ENCODE results near the gene ANKIB1.
"Not testable (repeated sequence)": the region's sequence is repeated elsewhere in the genome, so short reads cannot be mapped to it uniquely, and the experiment has no call there.

The ANKIB1 gene

DNA sequence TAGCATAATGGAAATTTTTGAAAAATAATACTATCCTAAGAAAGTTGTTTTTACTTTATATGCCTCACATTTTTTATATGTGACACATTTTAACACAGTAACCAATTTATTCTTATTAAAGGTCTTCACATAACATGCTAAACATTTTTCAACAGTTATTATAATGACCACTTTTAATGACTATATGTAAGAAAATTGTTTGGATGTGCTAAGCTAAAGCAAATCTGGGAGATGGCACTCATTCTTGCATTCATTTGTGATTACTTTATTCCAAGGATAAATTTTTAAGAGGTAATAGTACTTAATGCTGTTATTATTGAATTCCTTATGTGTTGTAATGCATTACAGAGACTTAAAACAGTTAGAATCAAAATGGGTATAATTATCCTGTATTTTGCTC is 88.1 kb downstream of the ANKIB1 start:
- Histone ChIP-seq H3K9me3 (ENCODE audit: control insufficient read depth in 1 of 2, low read length in 2 of 2) (no peaks in the 10 kb centered on the region), H3K4me3 (ENCODE audit: low read depth in 1 of 2, low read length in 2 of 2) (no peak overlapping the region), H3K4me1 (ENCODE audit: control insufficient read depth in 1 of 2, insufficient read depth in 2 of 2, low read length in 2 of 2) (no peaks in the 10 kb centered on the region), H3K27ac (ENCODE audit: low read length) (no peak overlapping the region), H3K36me3 (ENCODE audit: control insufficient read depth in 1 of 2, insufficient read depth in 2 of 2, low read length in 2 of 2) (peaks cover 3 to 22% of the 10 kb centered on the region in 2 donors), H3K27me3 (ENCODE audit: low read depth, low read length) (no peaks in the 10 kb centered on the region)

GRCh38 chr7:92335574-92335973 is 89.8 kb downstream of the ANKIB1 start:
- Histone ChIP-seq H3K9me3 (ENCODE audit: control insufficient read depth in 1 of 2, low read length in 2 of 2) (no peaks in the 10 kb centered on the region), H3K4me1 (ENCODE audit: control insufficient read depth in 1 of 2, insufficient read depth in 2 of 2, low read length in 2 of 2) (no peaks in the 10 kb centered on the region), H3K36me3 (ENCODE audit: control insufficient read depth in 1 of 2, insufficient read depth in 2 of 2, low read length in 2 of 2) (peaks cover 3 to 22% of the 10 kb centered on the region in 2 donors), H3K27ac (ENCODE audit: low read length) (no peak overlapping the region), H3K27me3 (ENCODE audit: low read depth, low read length) (no peaks in the 10 kb centered on the region), H3K4me3 (ENCODE audit: low read depth in 1 of 2, low read length in 2 of 2) (no peak overlapping the region)

DNA sequence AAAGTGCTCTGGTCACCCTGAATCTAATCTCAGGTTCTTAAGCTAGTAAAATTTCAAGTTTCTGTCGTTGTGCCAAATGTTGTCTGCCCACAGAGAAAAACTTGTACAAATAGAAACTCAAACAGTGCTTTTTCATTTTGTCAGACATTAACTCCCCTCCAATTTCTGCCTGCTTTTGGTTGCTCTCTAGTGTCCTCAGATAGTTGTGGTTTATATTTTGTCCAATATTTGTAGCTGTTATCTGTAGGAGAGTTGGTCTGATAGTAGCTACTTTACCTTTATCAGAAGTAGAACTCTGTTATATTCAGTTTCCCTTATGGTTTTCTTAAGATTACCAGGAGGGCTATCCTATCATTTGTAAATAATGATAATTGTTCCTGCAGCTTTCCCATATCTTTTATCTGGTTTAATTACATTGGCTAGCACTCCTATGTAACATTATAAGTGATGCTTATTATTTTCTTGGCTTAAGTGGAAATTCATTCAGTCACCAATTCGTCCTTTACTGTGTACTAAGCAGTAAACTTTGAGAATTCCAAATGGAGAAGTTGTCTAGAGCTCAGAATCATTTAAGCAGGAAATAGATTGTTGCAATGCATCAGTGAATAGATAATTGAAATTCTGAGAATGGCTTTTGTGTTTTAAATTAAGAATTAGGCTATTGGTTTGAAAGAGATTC is 91.0 kb downstream of the ANKIB1 start:
- Histone ChIP-seq H3K27me3 (ENCODE audit: low read depth, low read length) (no peaks in the 10 kb centered on the region), H3K9me3 (ENCODE audit: control insufficient read depth in 1 of 2, low read length in 2 of 2) (no peaks in the 10 kb centered on the region), H3K27ac (ENCODE audit: low read length) (no peak overlapping the region), H3K4me3 (ENCODE audit: low read depth in 1 of 2, low read length in 2 of 2) (no peak overlapping the region), H3K36me3 (ENCODE audit: control insufficient read depth in 1 of 2, insufficient read depth in 2 of 2, low read length in 2 of 2) (peaks cover 3 to 22% of the 10 kb centered on the region in 2 donors), H3K4me1 (ENCODE audit: control insufficient read depth in 1 of 2, insufficient read depth in 2 of 2, low read length in 2 of 2) (no peaks in the 10 kb centered on the region)

- Histone ChIP-seq H3K27ac (ENCODE audit: low read length) (no peak overlapping the region), H3K36me3 (ENCODE audit: control insufficient read depth in 1 of 2, insufficient read depth in 2 of 2, low read length in 2 of 2) (peaks cover 3 to 16% of the 10 kb centered on the region in 2 donors), H3K4me3 (ENCODE audit: low read depth in 1 of 2, low read length in 2 of 2) (no peak overlapping the region), H3K27me3 (ENCODE audit: low read depth, low read length) (no peaks in the 10 kb centered on the region), H3K9me3 (ENCODE audit: control insufficient read depth in 1 of 2, low read length in 2 of 2) (no peaks in the 10 kb centered on the region), H3K4me1 (ENCODE audit: control insufficient read depth in 1 of 2, insufficient read depth in 2 of 2, low read length in 2 of 2) (no peaks in the 10 kb centered on the region)
These were observed 94.2 kb downstream of the ANKIB1 start for GRCh38 chr7:92340016-92340415.

DNA sequence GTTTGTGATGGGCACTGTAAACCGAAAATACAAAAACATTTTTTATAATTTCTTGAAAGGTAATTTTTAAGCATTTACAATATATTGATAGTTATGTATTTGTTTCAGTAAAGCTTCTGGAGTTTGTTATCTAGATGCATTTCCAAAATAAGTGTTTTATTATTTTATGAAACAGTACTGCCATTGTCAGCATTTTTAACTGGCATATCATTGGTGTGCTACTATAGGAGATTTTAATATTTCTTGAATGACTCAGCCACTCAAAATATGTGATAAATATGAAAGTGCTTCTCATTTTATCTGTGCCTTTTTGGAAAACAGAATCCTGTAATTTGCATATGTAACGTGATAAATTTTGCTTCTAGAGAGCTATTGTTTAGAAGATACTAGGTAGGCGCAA is 97.9 kb downstream of the ANKIB1 start:
- Histone ChIP-seq H3K36me3 (ENCODE audit: control insufficient read depth in 1 of 2, insufficient read depth in 2 of 2, low read length in 2 of 2) (peaks cover 3 to 15% of the 10 kb centered on the region in 2 donors), H3K9me3 (ENCODE audit: control insufficient read depth in 1 of 2, low read length in 2 of 2) (no peaks in the 10 kb centered on the region), H3K4me1 (ENCODE audit: control insufficient read depth in 1 of 2, insufficient read depth in 2 of 2, low read length in 2 of 2) (no peaks in the 10 kb centered on the region), H3K4me3 (ENCODE audit: low read depth in 1 of 2, low read length in 2 of 2) (no peak overlapping the region), H3K27ac (ENCODE audit: low read length) (no peak overlapping the region), H3K27me3 (ENCODE audit: low read depth, low read length) (no peaks in the 10 kb centered on the region)

DNA sequence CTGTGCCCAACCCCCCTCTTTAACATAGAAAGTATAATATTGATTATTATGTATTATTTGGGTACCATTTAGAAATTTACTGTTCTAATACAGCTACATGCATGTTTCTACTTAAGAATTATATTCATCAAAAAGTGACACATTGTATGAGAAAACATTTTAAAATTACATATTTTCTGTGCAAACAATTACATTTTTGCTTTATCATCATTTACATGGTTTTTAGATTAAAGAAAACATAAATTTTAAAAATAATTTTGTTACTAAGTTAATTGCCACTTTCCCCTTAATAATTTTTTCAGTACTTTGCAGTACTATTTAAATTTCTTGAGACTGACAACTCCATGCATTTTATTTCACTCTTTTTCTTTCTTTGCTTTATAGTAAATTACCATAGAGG is 106.2 kb downstream of the ANKIB1 start:
- Histone ChIP-seq H3K4me3 (ENCODE audit: low read depth in 1 of 2, low read length in 2 of 2) (no peak overlapping the region), H3K36me3 (ENCODE audit: control insufficient read depth in 1 of 2, insufficient read depth in 2 of 2, low read length in 2 of 2) (peaks cover 13% of the 10 kb centered on the region in 2 donors), H3K27ac (ENCODE audit: low read length) (no peak overlapping the region), H3K27me3 (ENCODE audit: low read depth, low read length) (no peaks in the 10 kb centered on the region), H3K4me1 (ENCODE audit: control insufficient read depth in 1 of 2, insufficient read depth in 2 of 2, low read length in 2 of 2) (no peaks in the 10 kb centered on the region), H3K9me3 (ENCODE audit: control insufficient read depth in 1 of 2, low read length in 2 of 2) (no peaks in the 10 kb centered on the region)

GRCh38 chr7:92354214-92354613 is 108.4 kb downstream of the ANKIB1 start:
- no peaks in the 10 kb centered on the region for H3K9me3 ChIP-seq (ENCODE audit: control insufficient read depth in 1 of 2, low read length in 2 of 2)
- H3K36me3 ChIP-seq (ENCODE audit: control insufficient read depth in 1 of 2, insufficient read depth in 2 of 2, low read length in 2 of 2), result peaks cover 13 to 20% of the 10 kb centered on the region in 2 donors
- H3K4me3 ChIP-seq (ENCODE audit: low read depth in 1 of 2, low read length in 2 of 2), result no peak overlapping the region
- no peaks in the 10 kb centered on the region for H3K4me1 ChIP-seq (ENCODE audit: control insufficient read depth in 1 of 2, insufficient read depth in 2 of 2, low read length in 2 of 2)
- no peak overlapping the region for H3K27ac ChIP-seq (ENCODE audit: low read length)
- H3K27me3 ChIP-seq (ENCODE audit: low read depth, low read length), result no peaks in the 10 kb centered on the region

- H3K27me3 ChIP-seq (ENCODE audit: low read depth, low read length), result no peaks in the 10 kb centered on the region
- no peaks in the 10 kb centered on the region for H3K9me3 ChIP-seq (ENCODE audit: control insufficient read depth in 1 of 2, low read length in 2 of 2)
- no peak overlapping the region for H3K4me3 ChIP-seq (ENCODE audit: low read depth in 1 of 2, low read length in 2 of 2)
- H3K36me3 ChIP-seq (ENCODE audit: control insufficient read depth in 1 of 2, insufficient read depth in 2 of 2, low read length in 2 of 2), result peaks cover 10 to 21% of the 10 kb centered on the region in 2 donors
- no peak overlapping the region for H3K27ac ChIP-seq (ENCODE audit: low read length)
- H3K4me1 ChIP-seq (ENCODE audit: control insufficient read depth in 1 of 2, insufficient read depth in 2 of 2, low read length in 2 of 2), result no peaks in the 10 kb centered on the region
These were observed 110.6 kb downstream of the ANKIB1 start for GRCh38 chr7:92356406-92356805.

DNA sequence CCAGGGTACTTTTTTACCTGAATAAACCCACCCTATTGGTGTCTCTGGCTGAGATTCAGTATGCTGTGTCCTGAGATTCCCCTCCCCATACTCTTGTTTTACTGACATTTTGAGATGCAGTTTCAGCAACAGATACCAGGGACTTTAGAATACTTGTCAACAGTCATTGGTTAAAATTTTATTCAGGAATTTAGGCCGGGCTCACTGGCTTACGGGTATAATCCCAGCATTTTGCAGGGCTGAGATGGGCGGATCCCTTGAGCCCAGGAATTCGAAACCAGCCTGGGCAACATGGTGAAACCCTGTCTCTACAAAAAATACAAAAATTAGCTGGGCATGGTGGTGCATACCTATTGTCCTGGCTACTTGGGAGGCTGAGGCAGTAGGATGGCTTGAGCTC is 111.5 kb downstream of the ANKIB1 start:
- H3K27ac ChIP-seq (ENCODE audit: low read length), result no peak overlapping the region
- no peaks in the 10 kb centered on the region for H3K4me1 ChIP-seq (ENCODE audit: control insufficient read depth in 1 of 2, insufficient read depth in 2 of 2, low read length in 2 of 2)
- H3K36me3 ChIP-seq (ENCODE audit: control insufficient read depth in 1 of 2, insufficient read depth in 2 of 2, low read length in 2 of 2), result peaks cover 14 to 24% of the 10 kb centered on the region in 2 donors

DNA sequence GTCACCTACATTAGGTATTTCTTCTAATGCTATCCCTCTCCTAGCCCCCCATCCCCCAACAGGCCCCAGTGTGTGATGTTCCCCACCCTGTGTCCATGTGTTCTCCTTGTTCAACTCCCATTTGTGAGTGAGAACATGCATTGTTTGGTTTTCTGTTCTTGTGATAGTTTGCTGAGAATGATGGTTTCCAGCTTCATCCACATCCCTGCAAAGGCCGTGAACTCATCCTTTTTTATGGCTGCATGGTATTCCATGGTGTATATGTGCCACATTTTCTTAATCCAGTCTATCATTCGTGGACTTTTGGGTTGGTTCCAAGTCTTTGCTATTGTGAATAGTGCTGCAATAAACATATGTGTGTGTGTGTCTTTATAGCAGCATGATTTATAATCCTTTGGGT is 113.4 kb downstream of the ANKIB1 start:
- H3K4me1 ChIP-seq (ENCODE audit: control insufficient read depth in 1 of 2, insufficient read depth in 2 of 2, low read length in 2 of 2); H3K9me3 ChIP-seq (ENCODE audit: control insufficient read depth in 1 of 2, low read length in 2 of 2); H3K27ac ChIP-seq (ENCODE audit: low read length); H3K4me3 ChIP-seq (ENCODE audit: low read depth in 1 of 2, low read length in 2 of 2); H3K27me3 ChIP-seq (ENCODE audit: low read depth, low read length): not testable (repeated sequence)
- peaks cover 13 to 25% of the 10 kb centered on the region in 2 donors for H3K36me3 ChIP-seq (ENCODE audit: control insufficient read depth in 1 of 2, insufficient read depth in 2 of 2, low read length in 2 of 2)

More for the DNA sequence above, 111.5 kb downstream of the ANKIB1 start:
- H3K27me3 ChIP-seq (ENCODE audit: low read depth, low read length), result no peaks in the 10 kb centered on the region
- H3K9me3 ChIP-seq (ENCODE audit: control insufficient read depth in 1 of 2, low read length in 2 of 2), result no peaks in the 10 kb centered on the region
- H3K4me3 ChIP-seq (ENCODE audit: low read depth in 1 of 2, low read length in 2 of 2), result no peak overlapping the region

DNA sequence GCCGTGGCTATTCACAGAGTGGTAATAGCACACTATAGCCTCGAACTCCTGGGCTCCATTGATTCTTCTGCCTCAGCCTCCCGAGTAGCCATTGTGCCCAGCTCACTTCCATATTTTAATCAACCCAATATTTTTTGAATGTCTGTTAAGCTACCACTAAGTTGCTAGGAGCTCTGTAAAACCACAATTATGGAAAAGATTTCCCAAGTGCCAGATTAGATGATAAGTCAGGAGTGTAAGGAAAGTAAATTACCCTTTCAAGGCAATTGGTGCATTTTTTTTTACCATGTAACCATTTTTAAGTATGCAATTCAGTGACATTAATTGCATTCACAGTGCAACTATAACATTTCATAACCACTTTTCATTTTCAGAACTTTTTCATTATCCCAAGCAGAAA is 114.0 kb downstream of the ANKIB1 start:
- H3K36me3 ChIP-seq (ENCODE audit: control insufficient read depth in 1 of 2, insufficient read depth in 2 of 2, low read length in 2 of 2), result peaks cover 13 to 28% of the 10 kb centered on the region in 2 donors
- H3K27ac ChIP-seq (ENCODE audit: low read length), result no peak overlapping the region
- no peaks in the 10 kb centered on the region for H3K9me3 ChIP-seq (ENCODE audit: control insufficient read depth in 1 of 2, low read length in 2 of 2)
- no peaks in the 10 kb centered on the region for H3K4me1 ChIP-seq (ENCODE audit: control insufficient read depth in 1 of 2, insufficient read depth in 2 of 2, low read length in 2 of 2)
- no peak overlapping the region for H3K4me3 ChIP-seq (ENCODE audit: low read depth in 1 of 2, low read length in 2 of 2)
- H3K27me3 ChIP-seq (ENCODE audit: low read depth, low read length), result no peaks in the 10 kb centered on the region

- Histone ChIP-seq H3K27me3 (ENCODE audit: low read depth, low read length) (no peaks in the 10 kb centered on the region), H3K27ac (ENCODE audit: low read length) (no peak overlapping the region), H3K4me3 (ENCODE audit: low read depth in 1 of 2, low read length in 2 of 2) (no peak overlapping the region), H3K9me3 (ENCODE audit: control insufficient read depth in 1 of 2, low read length in 2 of 2) (no peaks in the 10 kb centered on the region), H3K36me3 (ENCODE audit: control insufficient read depth in 1 of 2, insufficient read depth in 2 of 2, low read length in 2 of 2) (peaks cover 13 to 28% of the 10 kb centered on the region in 2 donors), H3K4me1 (ENCODE audit: control insufficient read depth in 1 of 2, insufficient read depth in 2 of 2, low read length in 2 of 2) (no peaks in the 10 kb centered on the region)
These were observed 114.6 kb downstream of the ANKIB1 start for GRCh38 chr7:92360387-92360786.
